Brain microvascular endothelial cell (primary cell): ENCODE data around the gene GC.

ENCODE experiments used
- DNase-seq: peaks from one replicate; pipeline ENCODE4 v3.0.0-alpha.2; 2020
- H3K27ac ChIP-seq: fragments of 250-450 bp; sonication (Bioruptor Pico); 2 replicates; pipeline ENCODE4 v1.5.1; 2020; ENCODE audit warnings: mild to moderate bottlenecking, moderate library complexity
- H3K27me3 ChIP-seq: fragments of 250-450 bp; sonication (Bioruptor Pico); replicated peaks from 2 replicates; pipeline ENCODE4 v1.5.1; 2020; ENCODE audit warnings: mild to moderate bottlenecking
- H3K36me3 ChIP-seq: fragments of 250-450 bp; sonication (Bioruptor Pico); replicated peaks from 2 replicates; pipeline ENCODE4 v1.5.1; 2020; ENCODE audit warnings: mild to moderate bottlenecking
- H3K4me3 ChIP-seq: 2 replicates; pipeline ENCODE4 v1.5.1; 2011; ENCODE audit warnings: low read depth, mild to moderate bottlenecking, control low read depth, low read length, moderate library complexity
- in situ Hi-C: cut with HindIII; loops from 2 replicates; pipeline ENCODE4 v1.10.0; 2017; ENCODE audit warnings: low sequenced_read_pairs, low pct_ligation_motif_present
- TF ChIP-seq, protein P1 (sequence below): IDR thresholded peaks from 2 replicates; pipeline ENCODE4 v1.5.1; 2011; ENCODE audit warnings: low read depth, mild to moderate bottlenecking, moderate library complexity, low read length, control low read depth, inconsistent platforms; ENCODE audit errors: missing control alignments

GC gene

DNA sequence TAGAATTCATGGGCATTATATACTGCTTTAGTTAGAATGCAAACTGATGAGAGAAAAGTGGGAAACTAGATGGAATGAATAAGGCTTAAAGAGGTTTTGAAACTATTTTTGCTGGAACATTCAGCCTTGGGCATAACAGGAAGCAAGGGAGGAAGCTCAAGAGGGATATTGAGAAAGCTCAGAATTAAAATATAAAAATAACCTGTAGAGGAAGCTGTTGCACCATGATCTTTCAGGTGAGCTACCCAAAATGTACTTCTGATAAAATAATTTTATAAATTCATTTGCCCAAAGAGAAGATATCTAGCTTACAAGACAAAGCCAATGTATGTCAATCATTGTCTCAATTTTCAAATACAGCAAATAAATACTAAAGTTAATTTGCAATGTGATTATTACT, 11.3 kb downstream of the GC start:
- Histone ChIP-seq H3K4me3 (no peak overlapping the region), H3K36me3 (no peaks in the 10 kb centered on the region), H3K27ac (no peak overlapping the region), H3K27me3 (no peaks in the 10 kb centered on the region)
- in situ Hi-C loops, result no loop called here
- TF ChIP-seq, protein P1, sequence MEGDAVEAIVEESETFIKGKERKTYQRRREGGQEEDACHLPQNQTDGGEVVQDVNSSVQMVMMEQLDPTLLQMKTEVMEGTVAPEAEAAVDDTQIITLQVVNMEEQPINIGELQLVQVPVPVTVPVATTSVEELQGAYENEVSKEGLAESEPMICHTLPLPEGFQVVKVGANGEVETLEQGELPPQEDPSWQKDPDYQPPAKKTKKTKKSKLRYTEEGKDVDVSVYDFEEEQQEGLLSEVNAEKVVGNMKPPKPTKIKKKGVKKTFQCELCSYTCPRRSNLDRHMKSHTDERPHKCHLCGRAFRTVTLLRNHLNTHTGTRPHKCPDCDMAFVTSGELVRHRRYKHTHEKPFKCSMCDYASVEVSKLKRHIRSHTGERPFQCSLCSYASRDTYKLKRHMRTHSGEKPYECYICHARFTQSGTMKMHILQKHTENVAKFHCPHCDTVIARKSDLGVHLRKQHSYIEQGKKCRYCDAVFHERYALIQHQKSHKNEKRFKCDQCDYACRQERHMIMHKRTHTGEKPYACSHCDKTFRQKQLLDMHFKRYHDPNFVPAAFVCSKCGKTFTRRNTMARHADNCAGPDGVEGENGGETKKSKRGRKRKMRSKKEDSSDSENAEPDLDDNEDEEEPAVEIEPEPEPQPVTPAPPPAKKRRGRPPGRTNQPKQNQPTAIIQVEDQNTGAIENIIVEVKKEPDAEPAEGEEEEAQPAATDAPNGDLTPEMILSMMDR, result no peak
- DNase-seq, result no peak

DNA sequence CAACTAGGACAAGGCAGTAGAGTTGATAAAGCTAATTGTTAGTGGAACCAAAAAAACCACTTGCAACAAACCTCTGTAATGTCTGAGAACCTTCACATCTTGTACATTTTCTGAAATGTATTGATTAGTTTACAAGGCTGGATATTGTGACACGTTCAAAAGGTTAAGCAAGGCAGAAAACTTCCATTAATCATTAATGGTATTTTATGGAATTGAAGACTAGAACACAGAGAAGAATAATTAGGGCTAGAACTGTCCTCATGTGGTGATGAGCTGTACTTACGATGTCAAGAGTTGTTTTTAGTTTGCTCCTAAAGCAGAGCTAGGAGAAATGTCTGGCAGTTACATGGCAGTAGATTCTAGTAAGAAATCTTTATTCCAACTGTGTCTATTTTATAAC, 12.3 kb downstream of the GC start:
- Histone ChIP-seq H3K36me3 (no peaks in the 10 kb centered on the region), H3K27me3 (no peaks in the 10 kb centered on the region), H3K4me3 (no peak overlapping the region), H3K27ac (no peak overlapping the region)
- in situ Hi-C loops, result no loop called here
- TF ChIP-seq, protein P1, result no peak
- DNase-seq, result no peak

DNA sequence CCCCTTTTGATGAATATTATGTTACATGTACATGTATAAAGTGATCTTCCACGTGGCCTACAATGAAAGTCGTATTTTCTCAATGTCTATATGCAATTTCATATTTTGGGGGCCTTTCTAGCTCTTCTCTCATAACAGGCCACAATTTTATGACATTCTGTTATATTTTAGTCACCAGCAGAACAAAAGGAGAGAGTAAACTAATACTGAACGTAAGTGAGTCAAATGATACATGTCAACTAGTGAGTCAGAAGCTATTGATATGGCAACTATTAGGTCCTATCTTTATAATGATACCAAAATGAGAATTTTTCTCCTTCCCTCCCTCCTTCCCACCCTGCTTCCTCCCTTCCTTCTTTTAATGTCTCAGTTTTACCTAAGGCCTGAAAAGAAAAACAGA, 14.4 kb downstream of the GC start:
- TF ChIP-seq, protein P1, result no peak
- no peak overlapping the region for H3K4me3 ChIP-seq
- H3K36me3 ChIP-seq, result no peaks in the 10 kb centered on the region
- no peak overlapping the region for H3K27ac ChIP-seq
- in situ Hi-C loops, result no loop called here
- H3K27me3 ChIP-seq, result no peaks in the 10 kb centered on the region
- DNase-seq, result no peak

DNA sequence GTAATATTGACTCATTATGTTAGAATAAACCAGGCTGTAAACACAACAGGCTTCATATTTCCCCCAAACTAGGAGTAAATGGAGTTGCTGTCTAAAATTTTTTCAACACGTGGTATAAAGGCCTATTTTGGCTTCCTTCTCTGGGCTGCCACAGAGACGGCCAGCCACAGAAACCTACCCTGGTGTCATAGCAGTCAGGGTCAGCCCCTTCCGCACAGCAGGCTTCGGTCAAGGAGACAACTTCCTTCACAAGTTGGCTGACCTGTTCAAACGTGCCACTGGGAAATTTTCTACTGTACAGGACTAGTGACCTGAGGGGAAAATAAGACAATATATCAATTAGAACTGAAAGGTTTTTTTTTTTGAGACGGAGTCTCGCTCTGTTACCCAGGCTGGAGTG, 15.8 kb downstream of the GC start:
- Histone ChIP-seq H3K4me3 (no peak overlapping the region), H3K27ac (no peak overlapping the region), H3K36me3 (no peaks in the 10 kb centered on the region), H3K27me3 (no peaks in the 10 kb centered on the region)
- DNase-seq, result no peak
- in situ Hi-C loops, result no loop called here
- TF ChIP-seq, protein P1, result no peak

DNA sequence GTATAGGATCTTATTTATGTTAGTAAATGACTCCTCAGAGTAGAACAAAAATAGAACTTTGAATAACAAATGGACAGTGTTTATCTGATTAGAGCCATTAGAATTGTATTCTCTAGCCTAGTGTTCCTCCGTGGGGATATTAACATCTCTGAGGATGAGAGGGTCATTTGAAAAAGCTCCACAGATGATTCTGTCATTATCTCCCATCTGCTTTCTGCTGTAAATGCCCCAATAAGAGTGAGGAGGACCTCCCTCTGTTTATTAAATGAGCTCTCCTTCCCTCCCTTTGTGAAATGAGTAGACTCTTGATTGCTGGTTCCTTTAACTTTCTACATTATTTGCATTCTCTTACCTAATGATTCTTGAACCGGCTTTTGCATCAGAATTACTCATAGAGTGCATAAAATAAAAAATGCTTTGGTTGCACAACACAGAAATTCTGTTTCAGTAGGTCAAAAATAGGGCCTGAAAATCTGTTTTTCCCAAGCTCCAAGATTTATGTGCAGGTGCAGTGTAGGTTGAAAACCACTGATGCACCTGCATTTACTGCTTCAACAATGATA, 18.0 kb downstream of the GC start:
- DNase-seq, result no peak
- Histone ChIP-seq H3K27me3 (no peaks in the 10 kb centered on the region), H3K27ac (no peak overlapping the region), H3K4me3 (no peak overlapping the region), H3K36me3 (no peaks in the 10 kb centered on the region)
- TF ChIP-seq, protein P1, result no peak
- in situ Hi-C loops, result no loop called here

DNA sequence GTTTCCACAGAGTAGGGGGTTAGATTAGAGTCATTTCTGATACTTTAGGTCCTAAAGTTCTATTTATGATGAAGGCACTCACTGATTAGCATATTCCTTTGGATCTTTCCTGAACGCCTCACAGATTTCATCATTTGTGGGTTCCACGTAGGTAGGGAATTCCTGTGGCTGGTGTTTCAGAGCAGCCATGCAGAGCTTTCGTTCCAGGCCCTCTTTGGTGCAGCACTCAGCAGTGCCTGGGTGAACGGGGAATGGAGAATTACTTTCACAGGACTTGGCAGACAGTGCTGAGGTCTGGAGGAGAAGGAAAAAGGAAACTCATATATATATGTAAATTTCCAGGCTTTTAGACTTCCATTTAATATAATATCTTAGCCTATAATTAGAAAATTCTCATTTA, 18.5 kb downstream of the GC start:
- in situ Hi-C loops, result no loop called here
- Histone ChIP-seq H3K36me3 (no peaks in the 10 kb centered on the region), H3K27me3 (no peaks in the 10 kb centered on the region), H3K27ac (no peak overlapping the region), H3K4me3 (no peak overlapping the region)
- DNase-seq, result no peak
- TF ChIP-seq, protein P1, result no peak
